Measurements from ENCODE around the gene UHRF2. TPM values are rescaled to one million over a fixed set of nuclear protein-coding genes. Genes with fewer than 3 reads are reported as not detected.

UHRF2 gene
- total and polyA plus RNA-seq, 2 of the 4 experiments (the other 2 are of a cell fraction), result 27.6 to 37.3 TPM

GRCh38 chr9:6449086-6449485 is 36.1 kb downstream of the UHRF2 start:
- no peak overlapping the region for H3K56ac ChIP-seq (ENCODE audit: extremely low read depth, insufficient read depth, low read length)
- H4K91ac ChIP-seq (ENCODE audit: insufficient read depth, low read depth, low read length), result no peak overlapping the region
- no peak overlapping the region for H3K23ac ChIP-seq (ENCODE audit: low read depth, low read length)
- H3K4me3 ChIP-seq (ENCODE audit: insufficient read depth, low read depth, low read length), result no peak overlapping the region
- H2BK120ac ChIP-seq (ENCODE audit: low read depth, low read length), result no peak overlapping the region
- POLR2A ChIA-PET (ENCODE audit: unreplicated experiment), result no interaction called here
- in situ Hi-C loops (cut with MboI; ENCODE audit: low sequenced_read_pairs) (no loop called here), intact Hi-C loops (cut with micrococcal nuclease) (no loop called here), dilution Hi-C loops (cut with HindIII; ENCODE audit: low sequenced_read_pairs, unreplicated experiment) (no loop called here)
- ATAC-seq (ENCODE audit: low read depth) (no peak), DNase-seq (no peak)
- peaks cover 6% of the 10 kb centered on the region for H3K36me3 ChIP-seq (ENCODE audit: control insufficient read depth, insufficient read depth, low read length)
- WGBS, 2 experiments (ENCODE audit: extremely low coverage in 2 of 2, insufficient read length in 1 of 2), result no CpG with 5 or more reads among the region's 1 CpG
- H4K20me1 ChIP-seq (ENCODE audit: insufficient read depth, low read length), result peaks cover 54% of the 10 kb centered on the region
- H2AK5ac ChIP-seq (ENCODE audit: low read depth, low read length), result no peak overlapping the region
- H3K27ac ChIP-seq (ENCODE audit: insufficient read depth, low read length), result no peak overlapping the region
- TF ChIP-seq SMC3 (IDR thresholded peaks at IDR 0.05; ENCODE audit: low read depth, low read length) (no peak), MAZ (IDR thresholded peaks at IDR 0.05; ENCODE audit: borderline replicate concordance, low read depth, low read length) (no peak), RAD21 (IDR thresholded peaks at IDR 0.05; ENCODE audit: low read length) (no peak), RFX5 (IDR thresholded peaks at IDR 0.05; ENCODE audit: low read depth, low read length) (no peak), NFE2L2 (IDR thresholded peaks at IDR 0.05; ENCODE audit: low read depth, low read length) (no peak), ELK1 (IDR thresholded peaks at IDR 0.05; ENCODE audit: borderline replicate concordance, low read depth, low read length) (no peak), CHD1 (IDR thresholded peaks at IDR 0.05; ENCODE audit: low read depth, low read length) (no peak), BHLHE40 (IDR thresholded peaks at IDR 0.05; ENCODE audit: low read depth, low read length) (no peak), USF2 (IDR thresholded peaks at IDR 0.05; ENCODE audit: low read depth, low read length) (no peak), MAFK (IDR thresholded peaks at IDR 0.05; ENCODE audit: low read depth, low read length) (no peak)
- H3K79me1 ChIP-seq (ENCODE audit: low read depth in 1 of 2, low read length in 2 of 2), result peaks cover 0 to 49% of the 10 kb centered on the region in 2 experiments; a peak in 3 of 4 replicates
- H3K14ac ChIP-seq (replicated peaks; ENCODE audit: low read depth, low read length), result no peak overlapping the region
- H2BK20ac ChIP-seq (ENCODE audit: low read depth, low read length), result no peak overlapping the region
- BruUV-seq (replicated peaks), result no TSS peak
- no peak overlapping the region for H3K4ac ChIP-seq (ENCODE audit: low read depth, low read length)
- H3K4me2 ChIP-seq (ENCODE audit: low read depth, low read length), result no peak overlapping the region; the same call in 1 of the 2 replicates
- no peak overlapping the region for H4K5ac ChIP-seq (ENCODE audit: low read depth, low read length)
- no peak overlapping the region for H2AK9ac ChIP-seq (replicated peaks; ENCODE audit: low read depth, low read length, poor library complexity)
- no peak overlapping the region for H4K8ac ChIP-seq (ENCODE audit: low read depth in 2 of 2, low read length in 2 of 2)
- H3K27me3 ChIP-seq (ENCODE audit: control insufficient read depth, insufficient read depth, low read length), result no peaks in the 10 kb centered on the region
- H3K9me1 ChIP-seq (ENCODE audit: insufficient read depth, low read length), result peaks cover 8% of the 10 kb centered on the region
- H2AFZ ChIP-seq (replicated peaks; ENCODE audit: low read length, poor library complexity), result no peak overlapping the region
- no peak overlapping the region for H2BK15ac ChIP-seq (ENCODE audit: low read depth, low read length)
- H2BK5ac ChIP-seq (ENCODE audit: low read depth, low read length, poor library complexity, severe bottlenecking), result no peak overlapping the region
- CTCF ChIA-PET, result no interaction called here
- H3K9me3 ChIP-seq (ENCODE audit: control insufficient read depth, insufficient read depth, low read length), result no peaks in the 10 kb centered on the region
- H3K4me1 ChIP-seq (ENCODE audit: control insufficient read depth, insufficient read depth, low read length), result peaks cover 2% of the 10 kb centered on the region
- H3K18ac ChIP-seq (ENCODE audit: low read depth, low read length), result no peak overlapping the region
- H3K9ac ChIP-seq (ENCODE audit: low read depth, low read length), result no peak overlapping the region
